Trophoblast cell (in vitro differentiated cells and primary cell): ENCODE measurements around the gene LRBA.
A peak's percentile ranks its signal among the peaks of the same experiment; 100 is the strongest.

Source experiments
- DNase-seq, 2 donors: peaks; one replicate each; pipeline ENCODE4 v3.0.0-alpha.2; 2016
- H2AFZ ChIP-seq: 2 replicates; pipeline ENCODE4 v1.6.1; 2013; ENCODE audit warnings: low read length, moderate library complexity, mild to moderate bottlenecking; ENCODE audit not compliant: insufficient read depth, poor library complexity
- H2AK5ac ChIP-seq: 2 replicates; pipeline ENCODE4 v1.6.1; 2013; ENCODE audit warnings: mild to moderate bottlenecking, low read length
- H2BK120ac ChIP-seq: 2 replicates; pipeline ENCODE4 v1.6.1; 2013; ENCODE audit warnings: low read length, mild to moderate bottlenecking, moderate library complexity; ENCODE audit not compliant: insufficient read depth, poor library complexity
- H2BK12ac ChIP-seq: 2 replicates; pipeline ENCODE4 v1.6.1; 2013; ENCODE audit warnings: mild to moderate bottlenecking, low read length, moderate library complexity
- H2BK5ac ChIP-seq: 2 replicates; pipeline ENCODE4 v1.6.1; 2013; ENCODE audit warnings: low read length, low read depth, moderate library complexity, mild to moderate bottlenecking; ENCODE audit not compliant: poor library complexity
- H3K14ac ChIP-seq: 2 replicates; pipeline ENCODE4 v1.6.1; 2013; ENCODE audit warnings: mild to moderate bottlenecking, low read length
- H3K18ac ChIP-seq: 2 replicates; pipeline ENCODE4 v1.6.1; 2013; ENCODE audit warnings: mild to moderate bottlenecking, low read length
- H3K23ac ChIP-seq: 2 replicates; pipeline ENCODE4 v1.6.1; 2013; ENCODE audit warnings: low read length
- H3K27ac ChIP-seq: 2 replicates; pipeline ENCODE4 v1.5.1; 2013; ENCODE audit warnings: low read depth, mild to moderate bottlenecking, inconsistent platforms, low read length, moderate library complexity
- H3K27me3 ChIP-seq: 2 replicates; pipeline ENCODE4 v1.6.1; 2013; ENCODE audit warnings: inconsistent platforms, mild to moderate bottlenecking, low read length, moderate library complexity; ENCODE audit not compliant: insufficient read depth
- H3K36me3 ChIP-seq, 2 experiments: 1 replicate in 1 of 2; 2 replicates in 1 of 2; pipeline ENCODE4 v1.6.1; 2013; ENCODE audit warnings: low read length in 2 of 2, mild to moderate bottlenecking in 2 of 2, moderate library complexity in 1 of 2; ENCODE audit not compliant: insufficient read depth in 2 of 2, control insufficient read depth in 1 of 2
- H3K4ac ChIP-seq: 2 replicates; pipeline ENCODE4 v1.6.1; 2013; ENCODE audit warnings: low read depth, mild to moderate bottlenecking, low read length, moderate library complexity
- H3K4me1 ChIP-seq, 2 experiments: 1 replicate in 1 of 2; 2 replicates in 1 of 2; pipeline ENCODE4 v1.6.1; 2013; ENCODE audit warnings: low read length in 2 of 2, mild to moderate bottlenecking in 2 of 2, moderate library complexity in 1 of 2; ENCODE audit not compliant: insufficient read depth in 2 of 2, control insufficient read depth in 1 of 2
- H3K4me2 ChIP-seq: 2 replicates; pipeline ENCODE4 v1.6.1; 2013; ENCODE audit warnings: inconsistent platforms, mild to moderate bottlenecking, low read length, moderate library complexity
- H3K4me3 ChIP-seq: 2 replicates; pipeline ENCODE4 v1.5.1; 2013; ENCODE audit warnings: mild to moderate bottlenecking, low read depth, low read length, inconsistent platforms
- H3K79me1 ChIP-seq: one replicate; pipeline ENCODE4 v1.6.1; 2013; ENCODE audit warnings: low read length
- H3K79me2 ChIP-seq: 2 replicates; pipeline ENCODE4 v1.6.1; 2013; ENCODE audit warnings: low read length, mild to moderate bottlenecking; ENCODE audit not compliant: control insufficient read depth, insufficient read depth, poor library complexity
- H3K9ac ChIP-seq: 2 replicates; pipeline ENCODE4 v1.6.1; 2013; ENCODE audit warnings: mild to moderate bottlenecking, low read length
- H3K9me3 ChIP-seq: 2 replicates; pipeline ENCODE4 v1.6.1; 2013; ENCODE audit warnings: low read depth, mild to moderate bottlenecking, control low read depth, inconsistent platforms, low read length; ENCODE audit not compliant: insufficient read depth
- H4K12ac ChIP-seq: 2 replicates; pipeline ENCODE4 v1.6.1; 2013; ENCODE audit warnings: low read depth, mild to moderate bottlenecking, low read length, moderate library complexity
- H4K8ac ChIP-seq: 2 replicates; pipeline ENCODE4 v1.6.1; 2013; ENCODE audit warnings: low read depth, mild to moderate bottlenecking, low read length, moderate library complexity
- H4K91ac ChIP-seq: one replicate; pipeline ENCODE4 v1.6.1; 2013; ENCODE audit warnings: low read depth, mild to moderate bottlenecking, low read length, moderate library complexity
- WGBS: extraction: QIAGEN DNeasy Blood & Tissue Kit; methylation state at CpG from one replicate; pipeline ENCODE4 v1.1.7; 2013; ENCODE audit warnings: missing lambda C conversion rate; ENCODE audit not compliant: insufficient read length, insufficient coverage; ENCODE audit errors: extremely low coverage; 5-methylcytosine and 5-hydroxymethylcytosine counted together

Gene LRBA

DNA sequence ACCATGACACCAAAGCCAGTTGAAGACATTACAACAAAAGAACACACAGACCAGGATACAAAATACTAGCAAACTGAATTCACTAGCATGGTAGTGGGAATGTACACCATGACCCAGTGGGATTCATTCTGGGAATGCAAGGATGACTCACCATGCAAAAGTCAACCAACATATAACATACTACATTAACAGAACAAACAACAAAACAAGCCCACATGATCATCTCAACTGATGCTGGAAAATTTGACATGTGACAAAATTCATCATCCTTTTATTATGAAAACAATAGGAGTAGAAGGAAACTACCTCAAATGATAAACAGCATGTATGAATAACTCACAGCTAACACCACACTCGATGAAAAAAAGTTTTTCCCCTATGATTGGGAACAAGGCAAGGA, 746.6 kb downstream of the LRBA start:
- Histone ChIP-seq H3K23ac (no peak overlapping the region), H3K4ac (no peak overlapping the region), H4K91ac (no peak overlapping the region), H3K27me3 (no peaks in the 10 kb centered on the region), H4K12ac (no peak overlapping the region), H3K27ac (no peak overlapping the region), H2AFZ (no peak overlapping the region), H3K18ac (no peak overlapping the region), H3K14ac (no peak overlapping the region), H2AK5ac (no peak overlapping the region), H3K4me2 (no peak overlapping the region), H2BK5ac (no peak overlapping the region), H3K4me1 (no peaks in the 10 kb centered on the region), H3K4me3 (no peak overlapping the region), H3K79me1 (no peaks in the 10 kb centered on the region), H3K9me3 (no peaks in the 10 kb centered on the region), H2BK120ac (no peak overlapping the region), H3K36me3 (no peaks in the 10 kb centered on the region), H4K8ac (no peak overlapping the region), H3K79me2 (no peaks in the 10 kb centered on the region), H2BK12ac (no peak overlapping the region), H3K9ac (no peak overlapping the region)
- DNase-seq: peak in 1 of 2 donors; percentile 24
- no CpG with 5 or more reads among the region's 1 CpG for WGBS

DNA sequence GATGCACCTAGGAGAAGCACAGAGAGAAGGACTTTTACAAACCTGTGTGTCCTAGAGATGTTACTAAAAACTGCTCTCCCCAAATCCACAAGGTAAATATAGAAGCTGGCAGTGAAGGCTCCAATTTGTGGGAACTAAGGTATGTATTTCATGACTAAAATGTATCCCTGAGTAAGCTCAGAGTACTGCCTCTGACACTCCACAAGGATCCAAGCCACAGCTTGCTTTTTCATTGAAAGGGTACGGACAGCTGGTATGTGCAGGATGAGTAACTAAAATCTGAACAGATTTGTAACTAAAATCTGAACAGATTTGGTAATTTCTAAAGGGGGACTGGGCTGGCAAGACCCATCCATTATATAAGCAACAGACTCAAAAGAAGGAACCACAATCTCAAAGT, 749.3 kb downstream of the LRBA start:
- H3K4ac ChIP-seq: no peak overlapping the region
- no peaks in the 10 kb centered on the region for H3K36me3 ChIP-seq
- no peak overlapping the region for H3K4me3 ChIP-seq
- no peak overlapping the region for H2AFZ ChIP-seq
- H3K27ac ChIP-seq: no peak overlapping the region
- H3K4me1 ChIP-seq: no peaks in the 10 kb centered on the region
- no peak overlapping the region for H4K8ac ChIP-seq
- no peak overlapping the region for H3K18ac ChIP-seq
- H2BK120ac ChIP-seq: no peak overlapping the region
- no peak overlapping the region for H2AK5ac ChIP-seq
- DNase-seq: no peak
- no peaks in the 10 kb centered on the region for H3K79me2 ChIP-seq
- no CpG with 5 or more reads among the region's 1 CpG for WGBS
- no peak overlapping the region for H4K91ac ChIP-seq
- no peak overlapping the region for H4K12ac ChIP-seq
- no peak overlapping the region for H2BK12ac ChIP-seq
- no peak overlapping the region for H3K4me2 ChIP-seq
- H2BK5ac ChIP-seq: no peak overlapping the region
- no peak overlapping the region for H3K9ac ChIP-seq
- H3K23ac ChIP-seq: no peak overlapping the region
- peaks cover 2% of the 10 kb centered on the region for H3K9me3 ChIP-seq
- no peaks in the 10 kb centered on the region for H3K27me3 ChIP-seq
- no peaks in the 10 kb centered on the region for H3K79me1 ChIP-seq
- no peak overlapping the region for H3K14ac ChIP-seq

DNA sequence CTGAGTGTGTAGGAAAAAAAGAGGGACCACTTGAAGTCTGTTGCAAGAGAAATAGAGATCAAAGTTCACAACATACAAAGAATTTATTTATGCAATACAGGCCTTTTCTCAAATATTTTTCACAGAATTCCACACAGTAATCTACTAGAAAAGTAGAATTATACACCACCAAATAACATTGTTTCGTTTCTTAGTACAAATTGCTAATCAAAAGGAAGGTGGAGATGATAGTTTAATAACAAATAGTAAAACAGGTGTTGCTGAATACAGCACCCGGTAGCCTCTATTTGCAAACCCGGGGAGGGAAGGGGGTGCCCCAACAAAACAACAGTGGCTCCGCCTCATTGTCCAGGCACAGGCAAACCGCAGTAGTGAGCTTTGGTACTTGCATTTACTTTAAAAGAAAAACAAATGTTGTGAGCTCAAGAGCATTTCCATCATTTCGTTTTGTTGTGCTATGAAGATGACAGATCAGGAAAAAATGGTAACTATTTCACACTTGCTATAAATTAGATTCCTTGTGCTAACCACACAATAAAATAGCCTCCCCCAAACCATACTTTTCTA, 750.4 kb downstream of the LRBA start:
- H3K4me3 ChIP-seq: no peak overlapping the region
- H3K9me3 ChIP-seq: peaks cover 2% of the 10 kb centered on the region
- H3K79me1 ChIP-seq: no peaks in the 10 kb centered on the region
- no peak overlapping the region for H3K14ac ChIP-seq
- H3K4me1 ChIP-seq: no peaks in the 10 kb centered on the region
- H3K4ac ChIP-seq: no peak overlapping the region
- H3K23ac ChIP-seq: no peak overlapping the region
- no peak overlapping the region for H4K12ac ChIP-seq
- no peak overlapping the region for H2AFZ ChIP-seq
- H3K36me3 ChIP-seq: peaks cover 0 to 3% of the 10 kb centered on the region in 2 experiments
- no peak for DNase-seq
- H3K27me3 ChIP-seq: no peaks in the 10 kb centered on the region
- no peak overlapping the region for H3K18ac ChIP-seq
- no peak overlapping the region for H4K91ac ChIP-seq
- H4K8ac ChIP-seq: no peak overlapping the region
- no peak overlapping the region for H3K4me2 ChIP-seq
- H3K27ac ChIP-seq: no peak overlapping the region
- WGBS: no CpG with 5 or more reads among the region's 6 CpGs
- H3K9ac ChIP-seq: no peak overlapping the region
- H2BK120ac ChIP-seq: no peak overlapping the region
- no peak overlapping the region for H2AK5ac ChIP-seq
- no peaks in the 10 kb centered on the region for H3K79me2 ChIP-seq
- H2BK12ac ChIP-seq: no peak overlapping the region
- no peak overlapping the region for H2BK5ac ChIP-seq

DNA sequence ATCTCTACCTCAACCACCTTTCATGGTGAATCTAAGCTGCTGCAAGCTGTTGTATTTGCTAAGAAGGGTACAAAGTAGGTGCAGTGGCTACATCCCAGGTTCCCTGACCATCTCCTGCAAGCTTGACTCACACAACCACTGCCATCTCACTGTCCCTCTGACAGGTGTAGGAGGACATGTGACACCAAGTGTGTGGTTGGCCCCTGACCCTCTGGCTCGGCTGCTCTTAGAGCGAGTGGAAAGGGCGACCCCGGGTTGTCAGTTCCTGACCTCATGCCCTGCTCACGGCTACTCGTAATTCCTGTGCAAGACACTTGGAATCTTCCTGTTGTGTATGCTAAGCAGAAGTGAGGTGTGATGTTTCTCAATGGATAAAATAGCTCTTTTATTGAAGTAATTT, 752.5 kb downstream of the LRBA start:
- Histone ChIP-seq H3K14ac (no peak overlapping the region), H3K27me3 (no peaks in the 10 kb centered on the region), H3K79me1 (no peaks in the 10 kb centered on the region), H2AK5ac (no peak overlapping the region), H2BK5ac (no peak overlapping the region), H2BK120ac (no peak overlapping the region), H4K8ac (no peak overlapping the region), H3K79me2 (no peaks in the 10 kb centered on the region), H3K9ac (no peak overlapping the region), H4K12ac (no peak overlapping the region), H3K9me3 (peaks cover 2% of the 10 kb centered on the region), H2AFZ (no peak overlapping the region), H3K4me3 (no peak overlapping the region), H3K27ac (no peak overlapping the region), H3K4me2 (no peak overlapping the region), H2BK12ac (no peak overlapping the region), H3K4ac (no peak overlapping the region), H3K23ac (no peak overlapping the region), H3K4me1 (no peaks in the 10 kb centered on the region), H3K18ac (no peak overlapping the region), H3K36me3 (peaks cover 0 to 3% of the 10 kb centered on the region in 2 experiments), H4K91ac (no peak overlapping the region)
- no peak for DNase-seq
- WGBS: no CpG with 5 or more reads among the region's 6 CpGs
